ENCODE data around the gene VPREB1. TPM values are rescaled to one million over a fixed set of nuclear protein-coding genes. Genes with fewer than 3 reads are reported as not detected.

The VPREB1 gene
- total RNA-seq, 1 experiment from 2014 or later = not detected

DNA sequence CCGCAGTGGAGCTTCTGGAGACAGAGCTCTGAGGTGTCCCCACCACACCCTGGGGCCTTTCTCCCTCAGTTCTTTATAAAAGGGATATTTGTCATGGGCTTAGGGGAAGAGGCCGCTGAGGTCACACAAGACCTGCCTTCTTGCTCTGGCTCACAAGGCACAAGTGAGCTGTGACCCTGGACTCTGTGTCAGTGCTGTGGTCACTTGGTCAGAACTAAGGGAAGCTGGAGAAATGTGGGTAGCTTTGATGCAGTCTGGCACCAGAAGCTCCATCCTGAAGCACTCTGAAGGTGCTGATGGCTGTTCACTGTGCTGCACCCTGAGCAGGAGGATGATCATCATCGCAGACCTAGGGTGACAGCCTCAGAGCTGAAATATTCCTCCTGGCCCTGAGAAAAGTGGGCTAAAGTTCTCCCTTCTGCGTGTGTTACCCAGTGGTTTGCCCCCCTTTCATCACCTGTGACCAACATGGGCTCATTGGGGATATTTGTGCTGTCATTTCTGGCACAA lies 28.1 kb upstream of the VPREB1 start:
- no peaks in the 10 kb centered on the region for H4K20me1 ChIP-seq (ENCODE audit: insufficient read depth)
- no peaks in the 10 kb centered on the region for H3K9me3 ChIP-seq (ENCODE audit: control insufficient read depth in 1 of 2, insufficient read depth in 1 of 2, low read depth in 1 of 2, low read length in 2 of 2)
- H3K9ac ChIP-seq (ENCODE audit: low read length) = no peak overlapping the region
- TF ChIP-seq TCF7L2 (IDR thresholded peaks at IDR 0.05; ENCODE audit: borderline replicate concordance, extremely low read depth, insufficient read depth, insufficient read length) = no peak
- no peak for TF ChIP-seq ZNF274 (IDR thresholded peaks at IDR 0.05; ENCODE audit: low read depth, low read length)
- no peak for TF ChIP-seq POLR2AphosphoS5 (IDR thresholded peaks at IDR 0.05; ENCODE audit: low read depth, low read length)
- TF ChIP-seq SP1 (IDR thresholded peaks at IDR 0.05; ENCODE audit: low read depth) = no peak
- no peak for TF ChIP-seq FOSL1 (IDR thresholded peaks at IDR 0.05; ENCODE audit: low read depth)
- TF ChIP-seq, protein P1, sequence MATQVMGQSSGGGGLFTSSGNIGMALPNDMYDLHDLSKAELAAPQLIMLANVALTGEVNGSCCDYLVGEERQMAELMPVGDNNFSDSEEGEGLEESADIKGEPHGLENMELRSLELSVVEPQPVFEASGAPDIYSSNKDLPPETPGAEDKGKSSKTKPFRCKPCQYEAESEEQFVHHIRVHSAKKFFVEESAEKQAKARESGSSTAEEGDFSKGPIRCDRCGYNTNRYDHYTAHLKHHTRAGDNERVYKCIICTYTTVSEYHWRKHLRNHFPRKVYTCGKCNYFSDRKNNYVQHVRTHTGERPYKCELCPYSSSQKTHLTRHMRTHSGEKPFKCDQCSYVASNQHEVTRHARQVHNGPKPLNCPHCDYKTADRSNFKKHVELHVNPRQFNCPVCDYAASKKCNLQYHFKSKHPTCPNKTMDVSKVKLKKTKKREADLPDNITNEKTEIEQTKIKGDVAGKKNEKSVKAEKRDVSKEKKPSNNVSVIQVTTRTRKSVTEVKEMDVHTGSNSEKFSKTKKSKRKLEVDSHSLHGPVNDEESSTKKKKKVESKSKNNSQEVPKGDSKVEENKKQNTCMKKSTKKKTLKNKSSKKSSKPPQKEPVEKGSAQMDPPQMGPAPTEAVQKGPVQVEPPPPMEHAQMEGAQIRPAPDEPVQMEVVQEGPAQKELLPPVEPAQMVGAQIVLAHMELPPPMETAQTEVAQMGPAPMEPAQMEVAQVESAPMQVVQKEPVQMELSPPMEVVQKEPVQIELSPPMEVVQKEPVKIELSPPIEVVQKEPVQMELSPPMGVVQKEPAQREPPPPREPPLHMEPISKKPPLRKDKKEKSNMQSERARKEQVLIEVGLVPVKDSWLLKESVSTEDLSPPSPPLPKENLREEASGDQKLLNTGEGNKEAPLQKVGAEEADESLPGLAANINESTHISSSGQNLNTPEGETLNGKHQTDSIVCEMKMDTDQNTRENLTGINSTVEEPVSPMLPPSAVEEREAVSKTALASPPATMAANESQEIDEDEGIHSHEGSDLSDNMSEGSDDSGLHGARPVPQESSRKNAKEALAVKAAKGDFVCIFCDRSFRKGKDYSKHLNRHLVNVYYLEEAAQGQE (IDR thresholded peaks at IDR 0.05; ENCODE audit: low read depth) = no peak
- TF ChIP-seq YY1 (IDR thresholded peaks at IDR 0.05; ENCODE audit: extremely low read depth, insufficient replicate concordance, low read depth, low read length) = no peak
- TF ChIP-seq JUND (IDR thresholded peaks at IDR 0.05) = no peak
- no peak for TF ChIP-seq CBX3 (IDR thresholded peaks at IDR 0.05; ENCODE audit: low read depth)
- no peak for TF ChIP-seq ZFX (IDR thresholded peaks at IDR 0.05)
- no peaks in the 10 kb centered on the region for H3K9me2 ChIP-seq (ENCODE audit: insufficient read depth)
- no peak overlapping the region for H3K4me3 ChIP-seq (replicated peaks in 1 of 2; ENCODE audit: low read depth in 1 of 2, low read length in 2 of 2)
- H3K36me3 ChIP-seq (ENCODE audit: control insufficient read depth in 1 of 2, insufficient read depth in 2 of 2, low read length in 2 of 2) = no peaks in the 10 kb centered on the region
- BruUV-seq (replicated peaks) = no TSS peak
- no peak overlapping the region for H3K27ac ChIP-seq (ENCODE audit: low read depth, low read length)
- CTCF ChIA-PET = no interaction called here
- no peak for DNase-seq (ENCODE audit: low read depth, low spot score)
- POLR2A ChIA-PET = no interaction called here
- RAD21 ChIA-PET (ENCODE audit: low non-redundant PET in 1 of 2, low total read pairs in 2 of 2, uncharacterized antibody in 2 of 2, unreplicated experiment in 2 of 2) = no interaction called here
- no peaks in the 10 kb centered on the region for H3K4me1 ChIP-seq (ENCODE audit: control insufficient read depth in 1 of 2, insufficient read depth in 2 of 2, low read length in 2 of 2)
- H3K27me3 ChIP-seq (ENCODE audit: insufficient read depth, low read length) = no peaks in the 10 kb centered on the region
- no peak overlapping the region for H3K4me2 ChIP-seq (ENCODE audit: low read length)
- intact Hi-C loops (cut with micrococcal nuclease) = no loop called here
- H2AFZ ChIP-seq (ENCODE audit: low read depth, low read length, poor library complexity, severe bottlenecking) = no peak overlapping the region
- no peaks in the 10 kb centered on the region for H3K79me2 ChIP-seq (ENCODE audit: insufficient read depth, low read length)
- ATAC-seq = no peak
